Measurements from ENCODE around the gene MAST2. TPM values are rescaled to one million over a fixed set of nuclear protein-coding genes. Genes with fewer than 3 reads are reported as not detected.

MAST2 gene
- total RNA-seq, 1 experiment from 2014 or later: 41.9 TPM

DNA sequence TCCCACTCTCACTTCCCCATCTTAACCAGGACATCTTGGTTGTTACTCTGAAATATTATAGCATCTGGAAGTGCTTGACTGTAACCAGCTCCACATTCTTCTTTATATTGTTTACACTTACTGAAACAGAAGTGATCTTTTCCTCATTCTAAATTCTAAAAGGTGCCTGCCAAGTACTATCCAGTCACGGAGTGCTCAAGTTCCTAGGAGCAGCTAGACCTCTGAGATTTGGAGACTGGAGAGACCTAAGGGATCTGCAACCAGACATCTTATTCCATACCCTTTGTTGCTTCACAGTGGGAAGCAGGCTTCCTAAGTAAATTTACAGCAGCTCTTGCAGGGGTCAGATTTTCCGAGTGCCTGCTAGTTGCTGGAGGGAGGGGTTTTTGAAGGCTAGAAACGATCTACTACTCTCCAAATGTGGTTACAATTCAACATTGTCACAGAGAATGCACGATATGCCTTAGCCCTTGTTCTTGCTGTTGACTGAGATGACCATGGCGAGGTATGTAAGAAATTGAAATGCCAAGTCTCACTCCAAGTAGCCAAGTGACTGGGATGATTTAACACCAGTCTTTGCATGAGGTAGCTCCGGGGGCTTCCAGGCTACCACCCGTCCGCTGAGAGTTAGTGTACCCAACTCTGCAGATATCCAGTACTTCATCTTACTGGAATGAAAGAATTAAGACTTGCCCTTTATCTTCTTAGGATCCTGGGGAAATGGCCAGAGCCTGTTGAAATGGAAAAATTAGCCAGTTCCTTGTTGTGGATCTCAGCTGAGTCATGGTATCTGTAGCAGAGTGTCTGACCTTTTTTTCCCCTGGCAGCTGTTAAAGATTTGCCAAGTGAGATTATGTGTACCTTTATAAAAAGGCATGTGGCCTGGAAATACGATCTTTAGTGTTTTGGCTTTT lies 150.8 kb downstream of the MAST2 start:
- CTCF ChIA-PET: no interaction called here
- peak overlapping the region; percentile 55 for H3K4me2 ChIP-seq (ENCODE audit: low read length)

More for the DNA sequence above, 150.8 kb downstream of the MAST2 start:
- Histone ChIP-seq H3K9me2 (ENCODE audit: insufficient read depth) (no peaks in the 10 kb centered on the region), H3K9me3 (ENCODE audit: control insufficient read depth in 1 of 2, insufficient read depth in 1 of 2, low read depth in 1 of 2, low read length in 2 of 2) (no peaks in the 10 kb centered on the region), H3K4me1 (ENCODE audit: control insufficient read depth in 1 of 2, insufficient read depth in 2 of 2, low read length in 2 of 2) (peaks cover 11 to 24% of the 10 kb centered on the region in 2 experiments), H3K79me2 (ENCODE audit: insufficient read depth, low read length) (no peaks in the 10 kb centered on the region; the same call in 1 of the 2 replicates), H2AFZ (ENCODE audit: low read depth, low read length, poor library complexity, severe bottlenecking) (no peak overlapping the region), H4K20me1 (ENCODE audit: insufficient read depth) (no peaks in the 10 kb centered on the region), H3K27ac (ENCODE audit: low read depth, low read length) (peak overlapping the region; percentile 14; the same call in 1 of the 2 replicates), H3K36me3 (ENCODE audit: control insufficient read depth in 1 of 2, insufficient read depth in 2 of 2, low read length in 2 of 2) (no peaks in the 10 kb centered on the region), H3K4me3 (replicated peaks in 1 of 2; ENCODE audit: low read depth in 1 of 2, low read length in 2 of 2) (no peak overlapping the region), H3K9ac (ENCODE audit: low read length) (peak overlapping the region; percentile 22), H3K27me3 (ENCODE audit: insufficient read depth, low read length) (no peaks in the 10 kb centered on the region)
- intact Hi-C loops (cut with micrococcal nuclease): no loop called here
- DNase-seq (ENCODE audit: low read depth, low spot score) (peak; percentile 4), ATAC-seq (peak; percentile 58; the same call in 1 of the 2 replicates)
- ChIA-PET POLR2A (no interaction called here), RAD21 (ENCODE audit: low non-redundant PET in 1 of 2, low total read pairs in 2 of 2, uncharacterized antibody in 2 of 2, unreplicated experiment in 2 of 2) (no interaction called here)
- no TSS peak for BruUV-seq (replicated peaks)
- TF ChIP-seq, protein P1, sequence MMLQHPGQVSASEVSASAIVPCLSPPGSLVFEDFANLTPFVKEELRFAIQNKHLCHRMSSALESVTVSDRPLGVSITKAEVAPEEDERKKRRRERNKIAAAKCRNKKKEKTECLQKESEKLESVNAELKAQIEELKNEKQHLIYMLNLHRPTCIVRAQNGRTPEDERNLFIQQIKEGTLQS (IDR thresholded peaks at IDR 0.05): no peak
- TF ChIP-seq FOSL1 (IDR thresholded peaks at IDR 0.05; ENCODE audit: low read depth) (peak; percentile 67), SP1 (IDR thresholded peaks at IDR 0.05; ENCODE audit: low read depth) (peak; percentile 60), ELF1 (IDR thresholded peaks at IDR 0.05; ENCODE audit: borderline replicate concordance, low read depth) (no peak), RAD21 (IDR thresholded peaks at IDR 0.05; ENCODE audit: low read depth) (peak; percentile 14; the same call in 1 of the 2 replicates), CEBPB (IDR thresholded peaks at IDR 0.05; ENCODE audit: low read depth) (0 out of 2 replicates have a peak, but pooled peaks have one; percentile 34), YY1 (IDR thresholded peaks at IDR 0.05; ENCODE audit: extremely low read depth, insufficient replicate concordance, low read depth, low read length) (no peak), POLR2A (IDR thresholded peaks at IDR 0.05; ENCODE audit: borderline replicate concordance, extremely low read depth, insufficient read depth, insufficient read length) (no peak), SRF (IDR thresholded peaks at IDR 0.05; ENCODE audit: low read depth) (peak; percentile 51; the same call in 1 of the 2 replicates), EGR1 (IDR thresholded peaks at IDR 0.05; ENCODE audit: low read depth) (no peak), POLR2AphosphoS5 (IDR thresholded peaks at IDR 0.05; ENCODE audit: low read depth, low read length) (no peak), JUND (IDR thresholded peaks at IDR 0.05) (peak; percentile 62)
- TF ChIP-seq, protein P2, sequence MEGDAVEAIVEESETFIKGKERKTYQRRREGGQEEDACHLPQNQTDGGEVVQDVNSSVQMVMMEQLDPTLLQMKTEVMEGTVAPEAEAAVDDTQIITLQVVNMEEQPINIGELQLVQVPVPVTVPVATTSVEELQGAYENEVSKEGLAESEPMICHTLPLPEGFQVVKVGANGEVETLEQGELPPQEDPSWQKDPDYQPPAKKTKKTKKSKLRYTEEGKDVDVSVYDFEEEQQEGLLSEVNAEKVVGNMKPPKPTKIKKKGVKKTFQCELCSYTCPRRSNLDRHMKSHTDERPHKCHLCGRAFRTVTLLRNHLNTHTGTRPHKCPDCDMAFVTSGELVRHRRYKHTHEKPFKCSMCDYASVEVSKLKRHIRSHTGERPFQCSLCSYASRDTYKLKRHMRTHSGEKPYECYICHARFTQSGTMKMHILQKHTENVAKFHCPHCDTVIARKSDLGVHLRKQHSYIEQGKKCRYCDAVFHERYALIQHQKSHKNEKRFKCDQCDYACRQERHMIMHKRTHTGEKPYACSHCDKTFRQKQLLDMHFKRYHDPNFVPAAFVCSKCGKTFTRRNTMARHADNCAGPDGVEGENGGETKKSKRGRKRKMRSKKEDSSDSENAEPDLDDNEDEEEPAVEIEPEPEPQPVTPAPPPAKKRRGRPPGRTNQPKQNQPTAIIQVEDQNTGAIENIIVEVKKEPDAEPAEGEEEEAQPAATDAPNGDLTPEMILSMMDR (IDR thresholded peaks at IDR 0.05 in 2 of 3, conservative IDR thresholded peaks at IDR 0.05 in 1 of 3; ENCODE audit: borderline replicate concordance in 1 of 3, insufficient read depth in 1 of 3, low read depth in 2 of 3, low read length in 2 of 3): no peak
- TF ChIP-seq, protein P3, sequence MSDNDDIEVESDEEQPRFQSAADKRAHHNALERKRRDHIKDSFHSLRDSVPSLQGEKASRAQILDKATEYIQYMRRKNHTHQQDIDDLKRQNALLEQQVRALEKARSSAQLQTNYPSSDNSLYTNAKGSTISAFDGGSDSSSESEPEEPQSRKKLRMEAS (IDR thresholded peaks at IDR 0.05): peak; percentile 42; the same call in 1 of the 2 replicates
